Naive thymus-derived CD4-positive, alpha-beta T cell (primary cell): ENCODE results near the gene TSHZ1. TPM values are rescaled to one million over a fixed set of nuclear protein-coding genes. Genes with fewer than 3 reads are reported as not detected.

ENCODE experiments used
- ATAC-seq: fragments of 150-1000 bp; cut with Tn5 transposase; 2 replicates; pipeline ENCODE4 v1.10.0; 2021; ENCODE audit warnings: mild to moderate bottlenecking, moderate library complexity
- CTCF ChIA-PET: fragments of 350-600 bp; sonication (Branson Sonifier 250); formaldehyde crosslinking; loops from one replicate; lab custom pipeline; 2021; ENCODE audit warnings: antibody characterized with exemption; lab: Charles Lee
- POLR2A ChIA-PET: fragments of 350-600 bp; sonication (Branson Sonifier 250); formaldehyde crosslinking; loops from one replicate; lab custom pipeline; 2021; ENCODE audit warnings: antibody characterized with exemption, inconsistent platforms; lab: Charles Lee
- DNase-seq, 9 donors: peaks; one replicate each; pipeline versions ENCODE4 v3.0.0 to v3.0.0-alpha.2; 2020 to 2022; ENCODE audit warnings: mixed read lengths in 1 of 9
- H3K27ac ChIP-seq: one replicate; pipeline ENCODE4 v1.7.0; 2013; ENCODE audit warnings: mild to moderate bottlenecking, low read depth, low read length, moderate library complexity
- H3K27me3 ChIP-seq, 2 donors: one replicate each; pipeline ENCODE4 v1.7.0; 2013; ENCODE audit warnings: low read length in 2 of 2, mild to moderate bottlenecking in 2 of 2, moderate library complexity in 2 of 2; ENCODE audit not compliant: control insufficient read depth in 2 of 2, insufficient read depth in 2 of 2
- H3K36me3 ChIP-seq, 3 experiments: 1 replicate in 2 of 3; 2 replicates in 1 of 3; pipeline ENCODE4 v1.7.0; 2013; ENCODE audit warnings: low read length in 3 of 3, mild to moderate bottlenecking in 3 of 3, moderate library complexity in 1 of 3; ENCODE audit not compliant: insufficient read depth in 3 of 3, control insufficient read depth in 2 of 3
- H3K4me1 ChIP-seq, 2 donors: one replicate each; pipeline ENCODE4 v1.7.0; 2013; ENCODE audit warnings: low read length in 2 of 2, mild to moderate bottlenecking in 2 of 2, moderate library complexity in 1 of 2; ENCODE audit not compliant: control insufficient read depth in 2 of 2, insufficient read depth in 2 of 2
- H3K4me3 ChIP-seq: 2 replicates; pipeline ENCODE4 v1.7.0; 2013; ENCODE audit warnings: mild to moderate bottlenecking, low read length
- H3K9me3 ChIP-seq, 3 experiments: 1 replicate in 2 of 3; 2 replicates in 1 of 3; pipeline ENCODE4 v1.7.0; 2013; ENCODE audit warnings: low read length in 3 of 3; ENCODE audit not compliant: control insufficient read depth in 2 of 3
- H3K27ac Mint-ChIP-seq, 9 donors: one replicate each; pipeline ENCODE4 v1.8.0; 2020 to 2022; ENCODE audit warnings: mixed read lengths in 9 of 9, mild to moderate bottlenecking in 8 of 9, moderate library complexity in 5 of 9, inconsistent platforms in 2 of 9
- H3K27me3 Mint-ChIP-seq, 5 donors: one replicate each; pipeline ENCODE4 v1.8.0; 2021 to 2022; ENCODE audit warnings: mixed read lengths in 5 of 5, mild to moderate bottlenecking in 1 of 5
- H3K36me3 Mint-ChIP-seq, 5 donors: one replicate each; pipeline ENCODE4 v1.8.0; 2020 to 2022; ENCODE audit warnings: mixed read lengths in 5 of 5, mild to moderate bottlenecking in 3 of 5, inconsistent platforms in 1 of 5
- H3K4me1 Mint-ChIP-seq, 7 donors: one replicate each; pipeline ENCODE4 v1.8.0; 2020 to 2022; ENCODE audit warnings: mixed read lengths in 7 of 7, mild to moderate bottlenecking in 3 of 7, inconsistent platforms in 1 of 7
- H3K4me3 Mint-ChIP-seq, 10 donors: one replicate each; pipeline ENCODE4 v1.8.0; 2020 to 2022; ENCODE audit warnings: mild to moderate bottlenecking in 10 of 10, mixed read lengths in 10 of 10, moderate library complexity in 6 of 10, inconsistent platforms in 2 of 10
- H3K9me3 Mint-ChIP-seq, 11 donors: one replicate each; pipeline ENCODE4 v1.8.0; 2020 to 2022; ENCODE audit warnings: mixed read lengths in 11 of 11, mild to moderate bottlenecking in 4 of 11, inconsistent platforms in 1 of 11, moderate library complexity in 1 of 11
- intact Hi-C, 2 donors: fragments of 100-400 bp; cut with micrococcal nuclease; formaldehyde crosslinking; loops; one replicate each; pipeline ENCODE4 v1.15.1; 2023
- polyA plus RNA-seq, 2 donors: library from polyadenylated mRNA; unstranded; fragments of 300-500 nt; fragmentation: Illumina TruSeq; gene quantifications; one replicate each; pipeline ENCODE4 v1.2.3, GENCODE V29; 2021
- total RNA-seq, 6 experiments: library from RNA in 5 of 6; stranded (reverse) in 5 of 6; gene quantifications; 1 replicate in 5 of 6; 2 replicates in 1 of 6; pipeline ENCODE4 v1.2.3 and lab custom pipeline; 2021 to 2026

The TSHZ1 gene
- total and polyA plus RNA-seq, 7 experiments from 2014 or later: 4.5 to 33.5 (median 23.4) TPM

GRCh38 chr18:75164479-75164878 is 46.1 kb upstream of the TSHZ1 start:
- H3K9me3 Mint-ChIP-seq: peaks cover 0 to 13% (median 0%) of the 10 kb centered on the region in 11 donors
- Histone ChIP-seq H3K9me3 (peaks cover 0 to 6% (median 0%) of the 10 kb centered on the region in 3 experiments), H3K27me3 (no peaks in the 10 kb centered on the region), H3K36me3 (no peaks in the 10 kb centered on the region), H3K27ac (no peak overlapping the region), H3K4me3 (no peak overlapping the region), H3K4me1 (no peaks in the 10 kb centered on the region)
- CTCF ChIA-PET: no interaction called here
- POLR2A ChIA-PET: interaction anchor here (0.6 kb wide), 1 partner anchor 92 kb away, joined by 3 read pairs; no protein-coding TSS in a partner anchor
- H3K27ac Mint-ChIP-seq: no peak overlapping the region
- intact Hi-C loops: no loop called here
- DNase-seq (no peak), ATAC-seq (no peak)
- H3K36me3 Mint-ChIP-seq: peaks cover 0 to 4% (median 0%) of the 10 kb centered on the region in 5 donors
- peaks cover 7 to 24% (median 12%) of the 10 kb centered on the region in 7 donors for H3K4me1 Mint-ChIP-seq
- H3K27me3 Mint-ChIP-seq: peaks cover 0 to 4% (median 0%) of the 10 kb centered on the region in 5 donors
- H3K4me3 Mint-ChIP-seq: no peak overlapping the region

- DNase-seq (no peak), ATAC-seq (no peak)
- no peak overlapping the region for H3K4me3 ChIP-seq
- H3K27ac ChIP-seq: no peak overlapping the region
- H3K27me3 ChIP-seq: no peaks in the 10 kb centered on the region
- Mint-ChIP-seq H3K36me3 (peaks cover 0 to 4% (median 0%) of the 10 kb centered on the region in 5 donors), H3K4me1 (peaks cover 7 to 13% (median 12%) of the 10 kb centered on the region in 7 donors), H3K27ac (no peak overlapping the region), H3K9me3 (peaks cover 0 to 13% (median 0%) of the 10 kb centered on the region in 11 donors), H3K27me3 (no peaks in the 10 kb centered on the region), H3K4me3 (no peak overlapping the region)
- CTCF ChIA-PET: interaction anchor here (1.6 kb wide), 1 partner anchor 11 kb away, joined by 4 read pairs; no protein-coding TSS in a partner anchor
- POLR2A ChIA-PET: no interaction called here
- H3K9me3 ChIP-seq: peaks cover 0 to 6% (median 0%) of the 10 kb centered on the region in 3 experiments
- H3K4me1 ChIP-seq: no peaks in the 10 kb centered on the region
- intact Hi-C loops: no loop called here
- H3K36me3 ChIP-seq: no peaks in the 10 kb centered on the region
These were observed 44.7 kb upstream of the TSHZ1 start for GRCh38 chr18:75165926-75166325.

- ChIA-PET POLR2A (no interaction called here), CTCF (no interaction called here)
- Histone ChIP-seq H3K9me3 (peaks cover 0 to 6% (median 0%) of the 10 kb centered on the region in 3 experiments), H3K36me3 (no peaks in the 10 kb centered on the region), H3K27me3 (no peaks in the 10 kb centered on the region), H3K4me1 (no peaks in the 10 kb centered on the region), H3K27ac (no peak overlapping the region), H3K4me3 (no peak overlapping the region)
- peaks cover 0 to 13% (median 0%) of the 10 kb centered on the region in 11 donors for H3K9me3 Mint-ChIP-seq
- ATAC-seq (no peak), DNase-seq (no peak)
- H3K27me3 Mint-ChIP-seq: no peaks in the 10 kb centered on the region
- intact Hi-C loops: no loop called here
- H3K4me3 Mint-ChIP-seq: no peak overlapping the region
- H3K27ac Mint-ChIP-seq: no peak overlapping the region
- peaks cover 0 to 4% (median under 1%) of the 10 kb centered on the region in 7 donors for H3K4me1 Mint-ChIP-seq
- H3K36me3 Mint-ChIP-seq: peaks cover 0 to 4% (median 0%) of the 10 kb centered on the region in 5 donors
These were observed 43.5 kb upstream of the TSHZ1 start for GRCh38 chr18:75167137-75167536.

- intact Hi-C loops: no loop called here
- no peak for DNase-seq
These were observed 42.6 kb upstream of the TSHZ1 start for GRCh38 chr18:75167759-75168618.

GRCh38 chr18:75168619-75169018 is 42.0 kb upstream of the TSHZ1 start:
- Histone ChIP-seq H3K4me3 (no peak overlapping the region), H3K27me3 (no peaks in the 10 kb centered on the region), H3K4me1 (no peaks in the 10 kb centered on the region), H3K36me3 (no peaks in the 10 kb centered on the region), H3K9me3 (peaks cover 0 to 6% (median 0%) of the 10 kb centered on the region in 3 experiments), H3K27ac (no peak overlapping the region)
- Mint-ChIP-seq H3K36me3 (no peaks in the 10 kb centered on the region), H3K27ac (no peak overlapping the region), H3K4me3 (no peak overlapping the region), H3K9me3 (peaks cover 0 to 13% (median 0%) of the 10 kb centered on the region in 11 donors), H3K4me1 (peaks cover 0 to 16% (median 7%) of the 10 kb centered on the region in 7 donors), H3K27me3 (peaks cover 0 to 4% (median 0%) of the 10 kb centered on the region in 5 donors)
- DNase-seq (no peak), ATAC-seq (no peak)
- ChIA-PET CTCF (no interaction called here), POLR2A (interaction anchor here (1.2 kb wide), 1 partner anchor 42 kb away, joined by 3 read pairs; the partner anchor contains the start of gene TSHZ1)
- intact Hi-C loops: no loop called here

More at GRCh38 chr18:75167759-75168618, 42.6 kb upstream of the TSHZ1 start:
- H3K27me3 Mint-ChIP-seq: peaks cover 0 to 2% (median 0%) of the 10 kb centered on the region in 5 donors
- Histone ChIP-seq H3K27me3 (no peaks in the 10 kb centered on the region), H3K9me3 (peaks cover 0 to 6% (median 0%) of the 10 kb centered on the region in 3 experiments), H3K4me1 (no peaks in the 10 kb centered on the region), H3K27ac (no peak overlapping the region), H3K4me3 (no peak overlapping the region), H3K36me3 (no peaks in the 10 kb centered on the region)
- peak overlapping the region in 2 of 10 donors; percentile 7 to 30 for H3K4me3 Mint-ChIP-seq
- CTCF ChIA-PET: no interaction called here
- peaks cover 0 to 4% (median 0%) of the 10 kb centered on the region in 5 donors for H3K36me3 Mint-ChIP-seq
- no peak for ATAC-seq
- H3K27ac Mint-ChIP-seq: no peak overlapping the region
- POLR2A ChIA-PET: interaction anchor here (1.2 kb wide), 1 partner anchor 42 kb away, joined by 3 read pairs; the partner anchor contains the start of gene TSHZ1
- H3K9me3 Mint-ChIP-seq: peaks cover 0 to 13% (median 0%) of the 10 kb centered on the region in 11 donors
- peaks cover 0 to 10% (median 3%) of the 10 kb centered on the region in 7 donors for H3K4me1 Mint-ChIP-seq

- Mint-ChIP-seq H3K36me3 (no peaks in the 10 kb centered on the region), H3K4me3 (no peak overlapping the region), H3K27me3 (peaks cover 0 to 4% (median 0%) of the 10 kb centered on the region in 5 donors), H3K27ac (no peak overlapping the region), H3K9me3 (peaks cover 0 to 13% (median 0%) of the 10 kb centered on the region in 11 donors), H3K4me1 (peaks cover 0 to 16% (median 7%) of the 10 kb centered on the region in 7 donors)
- ATAC-seq: no peak
- intact Hi-C loops: no loop called here
- Histone ChIP-seq H3K4me3 (no peak overlapping the region), H3K27me3 (no peaks in the 10 kb centered on the region), H3K4me1 (no peaks in the 10 kb centered on the region), H3K27ac (no peak overlapping the region), H3K9me3 (peaks cover 0 to 6% (median 0%) of the 10 kb centered on the region in 3 experiments), H3K36me3 (no peaks in the 10 kb centered on the region)
- CTCF ChIA-PET: no interaction called here
- POLR2A ChIA-PET: no interaction called here
- DNase-seq: no peak
These were observed 41.2 kb upstream of the TSHZ1 start for GRCh38 chr18:75169411-75169810.
